ENCODE results near the gene TMEM203. TPM values are rescaled to one million over a fixed set of nuclear protein-coding genes. Genes with fewer than 3 reads are reported as not detected.

TMEM203 gene
- total and polyA plus RNA-seq, 2 experiments from 2014 or later: 32.7 to 53.4 TPM

DNA sequence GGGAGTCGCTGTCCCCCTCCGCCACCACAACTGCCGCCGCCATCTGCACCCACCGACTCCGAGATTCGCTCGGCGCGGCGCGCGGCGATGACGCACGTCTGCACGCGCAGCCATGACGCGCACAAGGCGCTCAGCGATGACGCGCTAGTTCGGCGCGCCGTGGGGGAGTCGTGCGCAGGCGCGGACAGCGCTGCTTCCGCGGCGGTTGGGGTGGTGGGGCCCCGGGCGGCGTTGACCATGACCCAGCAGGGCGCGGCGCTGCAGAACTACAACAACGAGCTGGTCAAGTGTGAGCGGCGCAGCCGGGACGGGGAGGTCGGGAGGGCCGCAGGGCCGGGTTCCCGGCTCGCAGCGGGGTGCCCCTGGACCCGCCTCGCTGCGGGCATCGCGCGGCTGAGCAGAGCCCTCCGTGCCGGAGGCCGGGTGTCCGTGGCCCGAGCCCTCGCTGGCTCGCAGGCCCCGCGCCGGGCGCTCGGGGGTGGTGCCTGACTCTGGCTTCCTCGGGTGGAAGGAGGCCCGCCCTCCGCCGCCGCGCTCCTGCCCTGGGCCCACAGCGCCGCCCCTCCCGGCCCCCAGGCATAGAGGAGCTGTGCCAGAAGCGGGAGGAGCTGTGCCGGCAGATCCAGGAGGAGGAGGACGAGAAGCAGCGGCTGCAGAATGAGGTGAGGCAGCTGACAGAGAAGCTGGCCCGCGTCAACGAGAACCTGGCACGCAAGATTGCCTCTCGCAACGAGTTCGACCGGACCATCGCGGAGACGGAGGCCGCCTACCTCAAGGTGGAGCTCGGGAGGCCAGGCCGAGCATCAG is 16.8 kb downstream of the TMEM203 start, which contains the start of the genes ANAPC2 and SSNA1 (continued):
- TF ChIP-seq REST (IDR thresholded peaks at IDR 0.05; ENCODE audit: unreplicated experiment): peak; percentile 3
- TF ChIP-seq JUNB (IDR thresholded peaks at IDR 0.05; ENCODE audit: unreplicated experiment): no peak
- TF ChIP-seq ZNF331 (CRISPR knock-in tag; IDR thresholded peaks at IDR 0.05; ENCODE audit: low read depth): no peak
- no peak for TF ChIP-seq ZNF114 (CRISPR knock-in tag; IDR thresholded peaks at IDR 0.05)
- TF ChIP-seq POLR2AphosphoS5 (IDR thresholded peaks at IDR 0.05; ENCODE audit: low read depth): peak; percentile 94

- peaks cover 13% of the 10 kb centered on the region for H3K4me1 ChIP-seq (ENCODE audit: insufficient read depth)
- H3K4me3 ChIP-seq: peak overlapping the region; percentile 94
- ATAC-seq: peak; percentile 31
- peaks cover 5% of the 10 kb centered on the region; the same call in 1 of the 2 replicates for H4K20me1 ChIP-seq (replicated peaks; ENCODE audit: insufficient read depth)
- peaks cover 17% of the 10 kb centered on the region for H3K36me3 Mint-ChIP-seq (ENCODE audit: low read depth)
- H3K4me1 Mint-ChIP-seq: peaks cover 9% of the 10 kb centered on the region
- H3K4me2 ChIP-seq: peak overlapping the region; percentile 93
- peak overlapping the region; percentile 84; the same call in 1 of the 2 replicates for H3K27ac Mint-ChIP-seq
- peak overlapping the region; percentile 91 for H3K4me3 Mint-ChIP-seq
- H3K79me2 ChIP-seq (replicated peaks; ENCODE audit: insufficient read depth): peaks cover 25% of the 10 kb centered on the region
- peaks cover 13% of the 10 kb centered on the region for H3K27me3 Mint-ChIP-seq (ENCODE audit: insufficient read depth, low read depth, poor library complexity)
- no peaks in the 10 kb centered on the region for H3K27me3 ChIP-seq (ENCODE audit: insufficient read depth)
- no peaks in the 10 kb centered on the region for H3K9me2 ChIP-seq (ENCODE audit: insufficient read depth)
- H3K9me3 Mint-ChIP-seq: no peaks in the 10 kb centered on the region
- no peak overlapping the region for H3K27ac ChIP-seq (ENCODE audit: low read depth)
- no peaks in the 10 kb centered on the region for H3K36me3 ChIP-seq (ENCODE audit: insufficient read depth)
- H2AFZ ChIP-seq: peak overlapping the region; percentile 91; the same call in 1 of the 2 replicates
- no peak for DNase-seq (ENCODE audit: low spot score)
- H3F3A ChIP-seq (replicated peaks; ENCODE audit: low read depth): 0 out of 2 replicates have a peak, but pooled peaks cover 4% of the 10 kb centered on the region
- TF ChIP-seq REST (IDR thresholded peaks at IDR 0.05; ENCODE audit: unreplicated experiment): no peak
- TF ChIP-seq ZNF114 (CRISPR knock-in tag; IDR thresholded peaks at IDR 0.05): no peak
- no peak for TF ChIP-seq NANOG (IDR thresholded peaks at IDR 0.05; ENCODE audit: borderline replicate concordance)
- no peak for TF ChIP-seq ETS1 (IDR thresholded peaks at IDR 0.05)
- TF ChIP-seq EZH2phosphoT487 (IDR thresholded peaks at IDR 0.05; ENCODE audit: unreplicated experiment): no peak
- TF ChIP-seq EZH2 (IDR thresholded peaks at IDR 0.05; ENCODE audit: low read depth, unreplicated experiment): no peak
These were observed 17.4 kb downstream of the TMEM203 start for GRCh38 chr9:137188086-137188489.
